ENCODE results near the gene ATP2A3. TPM values are rescaled to one million over a fixed set of nuclear protein-coding genes. Genes with fewer than 3 reads are reported as not detected.

ATP2A3 gene
- total and polyA plus RNA-seq, 2 experiments from 2014 or later: 4.2 to 6.9 TPM

DNA sequence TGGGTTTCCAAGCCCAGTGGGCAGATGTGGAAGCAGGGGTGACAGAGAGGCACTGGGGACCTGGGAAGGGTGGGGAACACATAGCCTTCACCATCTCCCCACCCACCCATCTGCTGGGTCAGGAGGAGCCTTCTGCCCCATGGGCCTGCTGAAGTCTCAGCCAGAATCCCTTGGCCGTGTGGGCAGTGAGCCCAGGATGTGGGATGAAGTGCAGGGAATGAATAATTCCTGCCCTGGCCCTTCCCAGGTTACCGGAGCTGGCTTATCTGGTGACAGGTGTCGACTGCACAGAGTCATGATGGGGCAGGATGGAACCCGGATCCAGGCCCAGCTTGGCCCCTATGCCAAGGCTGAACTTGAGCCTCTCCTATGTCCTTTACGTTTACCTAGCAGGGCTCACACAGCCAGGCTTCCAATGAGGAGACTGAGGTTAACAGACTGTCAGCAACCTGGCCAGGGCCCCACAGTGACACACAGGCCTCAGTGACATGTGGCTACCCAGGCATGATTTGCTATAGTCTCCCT lies 17.5 kb downstream of the ATP2A3 start:
- H3K9me3 ChIP-seq (ENCODE audit: low read depth): no peaks in the 10 kb centered on the region
- DNase-seq (ENCODE audit: low read depth in 1 of 2, low spot score in 1 of 2): no peak
- TF ChIP-seq, protein P1, sequence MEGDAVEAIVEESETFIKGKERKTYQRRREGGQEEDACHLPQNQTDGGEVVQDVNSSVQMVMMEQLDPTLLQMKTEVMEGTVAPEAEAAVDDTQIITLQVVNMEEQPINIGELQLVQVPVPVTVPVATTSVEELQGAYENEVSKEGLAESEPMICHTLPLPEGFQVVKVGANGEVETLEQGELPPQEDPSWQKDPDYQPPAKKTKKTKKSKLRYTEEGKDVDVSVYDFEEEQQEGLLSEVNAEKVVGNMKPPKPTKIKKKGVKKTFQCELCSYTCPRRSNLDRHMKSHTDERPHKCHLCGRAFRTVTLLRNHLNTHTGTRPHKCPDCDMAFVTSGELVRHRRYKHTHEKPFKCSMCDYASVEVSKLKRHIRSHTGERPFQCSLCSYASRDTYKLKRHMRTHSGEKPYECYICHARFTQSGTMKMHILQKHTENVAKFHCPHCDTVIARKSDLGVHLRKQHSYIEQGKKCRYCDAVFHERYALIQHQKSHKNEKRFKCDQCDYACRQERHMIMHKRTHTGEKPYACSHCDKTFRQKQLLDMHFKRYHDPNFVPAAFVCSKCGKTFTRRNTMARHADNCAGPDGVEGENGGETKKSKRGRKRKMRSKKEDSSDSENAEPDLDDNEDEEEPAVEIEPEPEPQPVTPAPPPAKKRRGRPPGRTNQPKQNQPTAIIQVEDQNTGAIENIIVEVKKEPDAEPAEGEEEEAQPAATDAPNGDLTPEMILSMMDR (IDR thresholded peaks at IDR 0.05; ENCODE audit: low read depth, low read length): no peak

DNA sequence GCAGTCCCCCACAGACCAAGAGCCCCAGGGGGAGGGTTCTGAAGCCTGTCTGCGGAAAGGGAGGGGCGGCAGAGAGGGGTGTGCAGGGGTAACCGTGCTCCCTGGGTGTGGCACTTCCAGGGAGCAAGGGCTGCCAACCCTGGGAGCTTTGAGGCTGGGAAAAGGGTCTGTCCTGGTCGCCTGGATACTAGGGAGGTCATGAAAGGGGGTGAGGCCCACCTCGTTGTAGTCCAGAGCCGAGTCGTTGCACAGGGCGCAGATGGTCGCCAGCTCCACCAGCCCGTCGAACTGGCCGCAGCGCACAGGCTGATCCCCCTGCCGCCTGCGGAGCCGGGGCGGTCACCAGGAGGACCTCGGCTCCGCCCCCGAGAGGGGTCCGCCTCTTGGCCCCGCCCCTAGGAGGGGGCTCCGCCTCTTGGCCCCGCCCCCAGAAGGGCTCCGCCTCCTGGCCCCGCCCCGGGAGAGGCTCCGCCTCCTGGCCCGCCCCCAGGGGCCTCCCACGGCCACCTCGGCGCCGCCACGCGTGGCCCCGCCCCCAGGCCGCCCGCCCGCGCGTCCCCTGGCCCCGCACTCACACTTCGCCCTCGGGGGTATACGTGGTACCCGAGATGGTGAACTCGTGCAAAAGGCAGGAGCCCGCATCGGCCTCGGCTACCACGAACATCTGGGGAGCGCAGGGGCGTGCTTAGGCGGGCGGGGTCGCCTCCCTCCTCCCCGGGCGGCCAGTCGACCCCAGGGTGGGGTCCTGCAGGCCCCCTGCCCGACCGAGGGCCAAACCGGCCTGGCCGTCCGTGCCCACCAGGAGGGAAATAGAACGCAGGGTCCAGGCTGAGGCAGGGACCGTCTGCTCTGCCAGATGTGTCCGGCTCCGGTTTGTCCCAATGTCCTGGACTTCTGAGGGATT lies 19.5 kb downstream of the ATP2A3 start:
- Histone ChIP-seq H3K27me3 (no peaks in the 10 kb centered on the region), H3K4me3 (no peak overlapping the region), H3K4me1 (ENCODE audit: low read depth) (no peaks in the 10 kb centered on the region), H3K27ac (no peak overlapping the region), H3K36me3 (no peaks in the 10 kb centered on the region), H3K9me3 (ENCODE audit: low read depth) (no peaks in the 10 kb centered on the region)
- TF ChIP-seq, protein P1 (IDR thresholded peaks at IDR 0.05; ENCODE audit: low read depth, low read length): no peak
- peak; percentile 65 to 92 for DNase-seq (ENCODE audit: low read depth in 1 of 2, low spot score in 1 of 2)

More for the DNA sequence above, 17.5 kb downstream of the ATP2A3 start:
- H3K27me3 ChIP-seq: no peaks in the 10 kb centered on the region
- no peak overlapping the region for H3K4me3 ChIP-seq
- H3K36me3 ChIP-seq: no peaks in the 10 kb centered on the region
- H3K4me1 ChIP-seq (ENCODE audit: low read depth): no peaks in the 10 kb centered on the region
- no peak overlapping the region for H3K27ac ChIP-seq

DNA sequence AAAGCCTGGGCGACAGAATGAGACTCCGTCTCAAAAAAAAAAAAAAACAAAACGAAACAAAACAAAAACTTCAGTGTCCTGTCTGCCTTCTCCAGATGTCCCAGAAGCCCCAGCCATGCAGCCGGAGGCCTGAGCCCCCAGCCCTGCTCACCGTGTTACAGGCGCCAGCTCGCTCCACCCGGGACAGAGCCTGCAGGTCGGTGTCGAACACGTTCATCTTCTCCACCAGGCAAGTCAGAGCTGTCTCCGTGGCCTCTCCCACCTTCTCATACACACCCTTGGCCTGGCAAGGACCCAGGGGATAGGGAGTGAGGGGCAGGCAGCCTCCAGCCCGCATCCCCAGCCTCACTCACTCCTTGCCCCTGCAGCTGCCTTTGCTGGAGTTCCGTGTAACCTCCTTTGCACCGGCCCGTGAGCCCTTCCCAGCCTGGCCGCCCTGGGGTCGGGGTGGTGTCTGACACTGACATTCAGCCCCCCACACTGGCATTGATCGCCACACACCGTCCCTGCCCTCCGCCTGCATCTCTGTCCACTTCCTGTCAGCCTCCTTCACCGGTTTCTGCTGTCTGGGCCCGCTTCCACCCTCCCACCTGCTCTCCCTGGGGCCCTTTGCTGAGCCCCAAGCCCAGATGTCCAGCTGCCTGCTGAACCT lies 20.9 kb downstream of the ATP2A3 start:
- no peak for DNase-seq (ENCODE audit: low read depth in 1 of 2, low spot score in 1 of 2)
- TF ChIP-seq, protein P1 (IDR thresholded peaks at IDR 0.05; ENCODE audit: low read depth, low read length): no peak
- no peaks in the 10 kb centered on the region for H3K27me3 ChIP-seq
- H3K4me1 ChIP-seq (ENCODE audit: low read depth): no peaks in the 10 kb centered on the region
- H3K4me3 ChIP-seq: no peak overlapping the region
- H3K36me3 ChIP-seq: no peaks in the 10 kb centered on the region
- no peaks in the 10 kb centered on the region for H3K9me3 ChIP-seq (ENCODE audit: low read depth)
- no peak overlapping the region for H3K27ac ChIP-seq

GRCh38 chr17:3940965-3941698 lies 23.1 kb downstream of the ATP2A3 start:
- Histone ChIP-seq H3K27ac (no peak overlapping the region), H3K9me3 (ENCODE audit: low read depth) (no peaks in the 10 kb centered on the region), H3K27me3 (no peaks in the 10 kb centered on the region), H3K4me3 (no peak overlapping the region), H3K36me3 (no peaks in the 10 kb centered on the region), H3K4me1 (ENCODE audit: low read depth) (no peaks in the 10 kb centered on the region)
- TF ChIP-seq, protein P1 (IDR thresholded peaks at IDR 0.05; ENCODE audit: low read depth, low read length): no peak
- DNase-seq (ENCODE audit: low read depth in 1 of 2, low spot score in 1 of 2): no peak

DNA sequence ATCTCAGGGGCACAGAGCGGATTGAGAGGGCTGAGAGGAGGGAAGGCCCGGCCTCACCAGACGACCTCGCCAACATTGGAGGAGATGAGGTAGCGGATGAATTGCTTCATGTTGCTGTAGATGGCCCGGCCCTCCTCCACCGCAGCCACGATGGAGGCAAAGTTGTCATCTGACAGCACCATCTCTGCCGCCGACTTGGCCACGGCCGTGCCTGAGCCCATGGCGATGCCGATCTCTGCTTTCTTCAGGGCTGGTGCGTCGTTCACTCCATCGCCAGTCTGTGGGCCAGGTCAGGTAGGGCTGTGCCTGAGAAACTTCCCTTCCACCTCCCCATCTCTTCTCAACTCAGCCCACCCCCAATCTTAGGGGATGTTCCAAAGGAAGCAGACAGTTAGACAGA lies 26.9 kb downstream of the ATP2A3 start:
- Histone ChIP-seq H3K36me3 (no peaks in the 10 kb centered on the region), H3K4me1 (ENCODE audit: low read depth) (no peaks in the 10 kb centered on the region), H3K4me3 (no peak overlapping the region), H3K9me3 (ENCODE audit: low read depth) (no peaks in the 10 kb centered on the region), H3K27me3 (no peaks in the 10 kb centered on the region), H3K27ac (no peak overlapping the region)
- TF ChIP-seq, protein P1 (IDR thresholded peaks at IDR 0.05; ENCODE audit: low read depth, low read length): no peak
- DNase-seq (ENCODE audit: low read depth in 1 of 2, low spot score in 1 of 2): no peak
